Gastroesophageal sphincter (tissue), 3 donors: Measurements from ENCODE around the gene POSTN.

ENCODE experiments used
- CTCF ChIP-seq, 4 experiments: fragments of 200-600 bp in 2 of 4; fragments of 450-650 bp in 2 of 4; sonication (generic) in 1 of 4; IDR thresholded peaks; one replicate each; pipeline ENCODE4 v1.5.1; 2017 to 2019; ENCODE audit warnings: antibody characterized with exemption in 4 of 4, mild to moderate bottlenecking in 2 of 4, moderate library complexity in 2 of 4
- POLR2A ChIP-seq, 2 donors: fragments of 450-650 bp; IDR thresholded peaks; one replicate each; pipeline ENCODE4 v1.6.1; 2017; ENCODE audit warnings: antibody characterized with exemption in 2 of 2, mild to moderate bottlenecking in 2 of 2, moderate library complexity in 1 of 2
- POLR2AphosphoS5 ChIP-seq: sonication (generic); formaldehyde crosslinking; IDR thresholded peaks from one replicate; pipeline ENCODE4 v1.6.1; 2017; ENCODE audit warnings: antibody characterized with exemption

GRCh38 chr13:37576601-37577000, 22.0 kb downstream of the POSTN start:
- no peak for TF ChIP-seq CTCF (IDR thresholded peaks at IDR 0.05)
- no peak for TF ChIP-seq POLR2A (IDR thresholded peaks at IDR 0.05)
- TF ChIP-seq POLR2AphosphoS5: no peak
